NCI-H69 (cell line): ENCODE results near the gene FHOD3.

Experiments used
- DNase-seq: peaks from one replicate; lab custom pipeline; 2025; lab: John Stamatoyannopoulos, UW

The FHOD3 gene

GRCh38 chr18:36665952-36666351 lies 368.4 kb downstream of the FHOD3 start:
- DNase-seq = no peak

- no peak for DNase-seq
Measured at GRCh38 chr18:36667811-36668210, 370.3 kb downstream of the FHOD3 start.

- DNase-seq = no peak
Measured at GRCh38 chr18:36668349-36668748, 370.8 kb downstream of the FHOD3 start.

GRCh38 chr18:36672437-36673344 lies 375.2 kb downstream of the FHOD3 start:
- peak; percentile 98 for DNase-seq

- peak; percentile 39 for DNase-seq
Measured at GRCh38 chr18:36673452-36673851, 375.9 kb downstream of the FHOD3 start.

GRCh38 chr18:36675076-36675475 lies 377.6 kb downstream of the FHOD3 start:
- no peak for DNase-seq

GRCh38 chr18:36675542-36675941 lies 378.0 kb downstream of the FHOD3 start:
- DNase-seq = no peak

- DNase-seq = no peak
Measured at GRCh38 chr18:36676629-36677028, 379.1 kb downstream of the FHOD3 start.

GRCh38 chr18:36680042-36680441 lies 382.5 kb downstream of the FHOD3 start:
- peak; percentile 46 for DNase-seq

GRCh38 chr18:36685580-36685979 lies 388.1 kb downstream of the FHOD3 start:
- DNase-seq = no peak

GRCh38 chr18:36688020-36688965 lies 390.8 kb downstream of the FHOD3 start:
- DNase-seq = peak; percentile 87

- no peak for DNase-seq
Measured at GRCh38 chr18:36692371-36692770, 394.9 kb downstream of the FHOD3 start.

GRCh38 chr18:36692921-36693332 lies 395.4 kb downstream of the FHOD3 start:
- DNase-seq = no peak

- DNase-seq = peak; percentile 99
Measured at GRCh38 chr18:36693931-36694620, 396.6 kb downstream of the FHOD3 start.

- peak; percentile 35 for DNase-seq
Measured at GRCh38 chr18:36695806-36696205, 398.3 kb downstream of the FHOD3 start.

- no peak for DNase-seq
Measured at GRCh38 chr18:36697905-36698304, 400.4 kb downstream of the FHOD3 start.

GRCh38 chr18:36700955-36701354 lies 403.4 kb downstream of the FHOD3 start:
- no peak for DNase-seq

- no peak for DNase-seq
Measured at GRCh38 chr18:36702401-36703013, 405.0 kb downstream of the FHOD3 start.

GRCh38 chr18:36704156-36704555 lies 406.6 kb downstream of the FHOD3 start:
- DNase-seq = no peak

- DNase-seq = peak; percentile 97
Measured at GRCh38 chr18:36706134-36706881, 408.8 kb downstream of the FHOD3 start.

- DNase-seq = no peak
Measured at GRCh38 chr18:36708366-36708765, 410.9 kb downstream of the FHOD3 start.
